Endodermal cell (in vitro differentiated cells): ENCODE results near the gene HDAC4. TPM values are rescaled to one million over a fixed set of nuclear protein-coding genes. Genes with fewer than 3 reads are reported as not detected.

Source experiments
- DNase-seq: peaks from one replicate; pipeline ENCODE4 v3.0.0-alpha.2; 2017
- H3K27ac ChIP-seq: 2 replicates; pipeline ENCODE4 v1.5.1; 2013; ENCODE audit warnings: mild to moderate bottlenecking, low read depth, low read length, moderate library complexity
- H3K27me3 ChIP-seq: 2 replicates; pipeline ENCODE4 v1.6.1; 2013; ENCODE audit warnings: mild to moderate bottlenecking, low read length, moderate library complexity; ENCODE audit not compliant: insufficient read depth, control insufficient read depth, poor library complexity, severe bottlenecking
- H3K36me3 ChIP-seq: 2 replicates; pipeline ENCODE4 v1.7.0; 2013; ENCODE audit warnings: mild to moderate bottlenecking, low read length, moderate library complexity; ENCODE audit not compliant: control insufficient read depth, insufficient read depth
- H3K4me1 ChIP-seq: one replicate; pipeline ENCODE4 v1.7.0; 2013; ENCODE audit warnings: low read length; ENCODE audit not compliant: control insufficient read depth, insufficient read depth
- H3K4me3 ChIP-seq: 2 replicates; pipeline ENCODE4 v1.5.1; 2013; ENCODE audit warnings: mild to moderate bottlenecking, low read length, moderate library complexity
- H3K9ac ChIP-seq: 2 replicates; pipeline ENCODE4 v1.6.1; 2013; ENCODE audit warnings: mild to moderate bottlenecking, low read length, moderate library complexity; ENCODE audit not compliant: poor library complexity, severe bottlenecking; ENCODE audit errors: extremely low read depth
- H3K9me3 ChIP-seq: 2 replicates; pipeline ENCODE4 v1.6.1; 2013; ENCODE audit warnings: mild to moderate bottlenecking, low read length, moderate library complexity; ENCODE audit not compliant: control insufficient read depth
- H3K27ac Mint-ChIP-seq: 2 replicates; pipeline ENCODE4 v1.8.0; 2020; ENCODE audit warnings: mixed read lengths
- H3K27me3 Mint-ChIP-seq: 2 replicates; pipeline ENCODE4 v1.8.0; 2021; ENCODE audit warnings: mild to moderate bottlenecking, mixed read lengths; ENCODE audit not compliant: insufficient read depth
- H3K36me3 Mint-ChIP-seq: 2 replicates; pipeline ENCODE4 v1.8.0; 2020; ENCODE audit warnings: low read depth, mixed read lengths
- H3K4me1 Mint-ChIP-seq: 2 replicates; pipeline ENCODE4 v1.8.0; 2020; ENCODE audit warnings: mixed read lengths
- H3K4me3 Mint-ChIP-seq: 2 replicates; pipeline ENCODE4 v1.8.0; 2020; ENCODE audit warnings: mild to moderate bottlenecking, moderate library complexity, mixed read lengths
- H3K9me3 Mint-ChIP-seq: 2 replicates; pipeline ENCODE4 v1.8.0; 2020; ENCODE audit warnings: mild to moderate bottlenecking, mixed read lengths
- WGBS, 2 experiments: methylation state at CpG; one replicate each; pipeline versions ENCODE4 v1.1.5 to v1.1.7; 2013; ENCODE audit warnings: missing lambda C conversion rate in 2 of 2, mixed read lengths in 1 of 2; ENCODE audit not compliant: insufficient coverage in 1 of 2, insufficient read length in 1 of 2; 5-methylcytosine and 5-hydroxymethylcytosine counted together
- total RNA-seq, 2 donors: library from RNA; stranded (reverse); fragmentation: NEBNext Ultra II Directional in 1 of 2; extraction: Animal tissue kit (Norgen Biotek cat#: 25700) in 1 of 2; gene quantifications; 2 replicates in 1 of 2; 3 replicates in 1 of 2; pipeline ENCODE4 v1.2.1, GENCODE V29; 2021
- TF ChIP-seq, protein P1 (sequence below): fragments of 200-600 bp; sonication (generic); conservative IDR thresholded peaks from 2 replicates; pipeline ENCODE4 v1.5.0; 2021; ENCODE audit warnings: antibody characterized with exemption, mild to moderate bottlenecking

HDAC4 gene
- total RNA-seq, 2 donors from 2014 or later = 45.7 to 51.2 TPM

DNA sequence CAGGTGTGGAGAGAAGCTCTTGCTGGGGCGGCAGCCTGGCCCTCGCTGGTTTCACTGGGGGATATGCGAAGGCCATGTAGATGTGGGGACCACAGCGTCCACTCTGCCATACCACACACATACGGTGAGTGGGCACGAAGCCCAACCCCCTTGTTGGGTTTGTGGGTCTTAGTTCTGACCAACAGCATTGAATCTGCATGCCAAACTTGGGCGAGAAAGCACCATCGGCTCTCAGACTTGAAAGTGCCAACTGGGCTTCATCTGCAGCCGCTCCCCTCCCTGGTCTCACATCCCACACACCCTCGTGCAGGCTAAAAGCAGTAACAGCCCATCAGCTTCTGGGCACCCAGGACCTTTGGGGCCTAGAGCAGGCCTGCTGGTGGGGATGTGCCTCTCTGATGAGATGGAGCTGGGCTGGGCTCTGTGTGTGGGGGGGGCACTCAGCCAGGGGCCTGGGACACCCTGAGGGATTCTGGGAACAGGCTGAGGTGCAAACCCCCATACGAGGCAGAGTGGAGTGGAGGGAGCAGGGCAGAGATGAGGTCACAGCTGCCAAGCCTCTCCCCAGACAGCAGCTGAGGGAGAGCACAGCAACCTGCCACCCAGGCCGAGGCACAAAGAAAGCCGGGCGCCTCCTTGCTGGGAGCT is 288.6 kb downstream of the HDAC4 start:
- Mint-ChIP-seq H3K27me3 (no peaks in the 10 kb centered on the region), H3K27ac (no peak overlapping the region), H3K4me3 (no peak overlapping the region), H3K4me1 (no peaks in the 10 kb centered on the region), H3K9me3 (no peaks in the 10 kb centered on the region), H3K36me3 (peaks cover 16% of the 10 kb centered on the region)
- DNase-seq = no peak
- Histone ChIP-seq H3K36me3 (peaks cover 15% of the 10 kb centered on the region), H3K27ac (no peak overlapping the region), H3K9ac (no peak overlapping the region), H3K4me1 (no peaks in the 10 kb centered on the region), H3K27me3 (no peaks in the 10 kb centered on the region), H3K9me3 (no peaks in the 10 kb centered on the region), H3K4me3 (no peak overlapping the region)
- TF ChIP-seq, protein P1, sequence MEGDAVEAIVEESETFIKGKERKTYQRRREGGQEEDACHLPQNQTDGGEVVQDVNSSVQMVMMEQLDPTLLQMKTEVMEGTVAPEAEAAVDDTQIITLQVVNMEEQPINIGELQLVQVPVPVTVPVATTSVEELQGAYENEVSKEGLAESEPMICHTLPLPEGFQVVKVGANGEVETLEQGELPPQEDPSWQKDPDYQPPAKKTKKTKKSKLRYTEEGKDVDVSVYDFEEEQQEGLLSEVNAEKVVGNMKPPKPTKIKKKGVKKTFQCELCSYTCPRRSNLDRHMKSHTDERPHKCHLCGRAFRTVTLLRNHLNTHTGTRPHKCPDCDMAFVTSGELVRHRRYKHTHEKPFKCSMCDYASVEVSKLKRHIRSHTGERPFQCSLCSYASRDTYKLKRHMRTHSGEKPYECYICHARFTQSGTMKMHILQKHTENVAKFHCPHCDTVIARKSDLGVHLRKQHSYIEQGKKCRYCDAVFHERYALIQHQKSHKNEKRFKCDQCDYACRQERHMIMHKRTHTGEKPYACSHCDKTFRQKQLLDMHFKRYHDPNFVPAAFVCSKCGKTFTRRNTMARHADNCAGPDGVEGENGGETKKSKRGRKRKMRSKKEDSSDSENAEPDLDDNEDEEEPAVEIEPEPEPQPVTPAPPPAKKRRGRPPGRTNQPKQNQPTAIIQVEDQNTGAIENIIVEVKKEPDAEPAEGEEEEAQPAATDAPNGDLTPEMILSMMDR = no peak
- 94% methylated on average over 7 to 14 of the region's 14 CpGs for WGBS, 2 experiments

DNA sequence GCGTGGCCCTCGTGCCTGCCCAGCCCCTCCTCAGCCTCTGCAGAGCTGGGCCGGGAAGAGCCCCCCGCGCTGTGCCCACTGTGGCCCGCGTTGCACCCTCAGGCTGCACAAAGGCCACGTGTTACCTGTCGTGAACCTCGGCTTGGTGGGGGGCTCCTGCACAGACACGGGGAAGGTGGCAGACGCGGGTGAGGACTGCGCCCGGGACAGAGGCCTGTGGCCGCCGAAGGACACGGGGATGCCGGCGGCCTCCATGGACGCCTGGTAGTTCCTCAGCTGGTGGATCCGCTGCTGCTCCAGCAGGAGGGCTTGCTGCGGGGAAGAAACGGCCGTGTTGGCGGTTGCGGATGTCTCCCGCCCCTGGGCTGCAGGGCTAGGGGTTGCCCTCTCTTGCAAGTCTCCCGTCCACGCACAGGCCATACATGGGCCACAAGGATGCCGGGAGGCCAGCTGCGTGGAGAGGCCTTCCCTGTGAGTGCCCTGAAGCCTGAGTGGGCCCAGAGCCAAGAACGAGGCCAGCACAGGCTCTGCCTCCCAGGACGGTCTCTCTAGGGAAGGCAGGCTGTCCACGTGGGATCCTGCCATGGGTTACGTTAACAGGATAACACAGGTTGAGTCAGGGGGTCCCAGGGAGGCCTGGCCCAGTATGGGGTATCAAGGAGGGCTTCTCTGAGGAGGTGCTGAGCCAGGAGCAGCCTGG is 289.3 kb downstream of the HDAC4 start:
- Mint-ChIP-seq H3K9me3 (no peaks in the 10 kb centered on the region), H3K27ac (no peak overlapping the region), H3K4me1 (no peaks in the 10 kb centered on the region), H3K4me3 (no peak overlapping the region), H3K36me3 (peaks cover 16% of the 10 kb centered on the region), H3K27me3 (no peaks in the 10 kb centered on the region)
- Histone ChIP-seq H3K9ac (no peak overlapping the region), H3K9me3 (no peaks in the 10 kb centered on the region), H3K27ac (no peak overlapping the region), H3K36me3 (peaks cover 15% of the 10 kb centered on the region), H3K4me1 (no peaks in the 10 kb centered on the region), H3K4me3 (no peak overlapping the region), H3K27me3 (no peaks in the 10 kb centered on the region)
- no peak for DNase-seq
- 93 to 95% methylated on average over 30 to 36 of the region's 36 CpGs for WGBS, 2 experiments
- TF ChIP-seq, protein P1 = no peak

DNA sequence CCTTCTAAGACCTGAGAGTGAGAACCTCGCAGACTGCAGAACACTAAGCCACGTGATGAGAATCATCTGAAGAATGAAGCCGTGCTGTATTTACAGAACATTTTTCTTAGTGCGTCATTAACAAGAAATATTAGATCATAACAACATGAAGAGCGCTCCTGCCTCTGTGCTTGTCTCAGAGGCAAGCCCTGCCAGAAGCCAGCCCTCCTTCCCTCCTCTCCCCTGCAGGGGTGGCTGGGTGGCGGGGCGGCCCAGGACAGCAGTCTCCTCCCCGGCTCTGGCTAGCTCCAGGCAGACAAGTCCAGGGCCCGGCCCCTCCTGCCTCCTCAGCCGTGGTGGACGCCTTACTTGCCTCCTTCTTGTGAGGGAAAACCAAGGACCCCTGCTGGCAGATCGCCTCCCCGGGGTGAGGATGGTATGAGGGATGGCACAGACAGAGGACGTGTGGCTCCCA is 290.2 kb downstream of the HDAC4 start:
- no peak for DNase-seq
- H3K4me3 ChIP-seq = no peak overlapping the region
- TF ChIP-seq, protein P1 = no peak
- Mint-ChIP-seq H3K27me3 (no peaks in the 10 kb centered on the region), H3K4me1 (no peaks in the 10 kb centered on the region), H3K36me3 (peaks cover 16% of the 10 kb centered on the region), H3K9me3 (no peaks in the 10 kb centered on the region), H3K27ac (no peak overlapping the region), H3K4me3 (no peak overlapping the region)
- no peak overlapping the region for H3K9ac ChIP-seq
- no peaks in the 10 kb centered on the region for H3K9me3 ChIP-seq
- H3K27ac ChIP-seq = no peak overlapping the region
- WGBS, 2 experiments = 80 to 84% methylated on average over 8 to 14 of the region's 14 CpGs
- no peaks in the 10 kb centered on the region for H3K27me3 ChIP-seq
- no peaks in the 10 kb centered on the region for H3K4me1 ChIP-seq
- H3K36me3 ChIP-seq = peaks cover 15% of the 10 kb centered on the region
